ENCODE results near the gene KCNH1. TPM values are rescaled to one million over a fixed set of nuclear protein-coding genes. Genes with fewer than 3 reads are reported as not detected.

Gene KCNH1
- total and polyA plus RNA-seq, 2 of the 4 experiments (the other 2 are of a cell fraction) = 0.27 to 0.54 TPM

- H3K4me3 ChIP-seq (ENCODE audit: insufficient read depth, low read depth, low read length) = no peak overlapping the region
- H3K18ac ChIP-seq (ENCODE audit: low read depth, low read length) = no peak overlapping the region
- H3K14ac ChIP-seq (replicated peaks; ENCODE audit: low read depth, low read length) = no peak overlapping the region
- no peaks in the 10 kb centered on the region for H3K9me3 ChIP-seq (ENCODE audit: control insufficient read depth, insufficient read depth, low read length)
- H2BK5ac ChIP-seq (ENCODE audit: low read depth, low read length, poor library complexity, severe bottlenecking) = no peak overlapping the region
- H3K27me3 ChIP-seq (ENCODE audit: control insufficient read depth, insufficient read depth, low read length) = no peaks in the 10 kb centered on the region
- no peak for DNase-seq
- ChIA-PET CTCF (no interaction called here), POLR2A (ENCODE audit: unreplicated experiment) (no interaction called here)
- H2AK9ac ChIP-seq (replicated peaks; ENCODE audit: low read depth, low read length, poor library complexity) = no peak overlapping the region
- no peak overlapping the region for H2BK120ac ChIP-seq (ENCODE audit: low read depth, low read length)
- H2AFZ ChIP-seq (replicated peaks; ENCODE audit: low read length, poor library complexity) = no peak overlapping the region
- intact Hi-C loops (cut with micrococcal nuclease) = no loop called here
- BruUV-seq (replicated peaks) = no TSS peak
- H3K4me1 ChIP-seq (ENCODE audit: control insufficient read depth, insufficient read depth, low read length) = peaks cover 7% of the 10 kb centered on the region; the same call in 1 of the 2 replicates
- in situ Hi-C loops (cut with MboI; ENCODE audit: low sequenced_read_pairs) = no loop called here
- no peaks in the 10 kb centered on the region for H3K9me1 ChIP-seq (ENCODE audit: insufficient read depth, low read length)
- no peak overlapping the region for H3K4ac ChIP-seq (ENCODE audit: low read depth, low read length)
- H3K4me2 ChIP-seq (ENCODE audit: low read depth, low read length) = no peak overlapping the region
- no peak overlapping the region for H2BK15ac ChIP-seq (ENCODE audit: low read depth, low read length)
- no peak overlapping the region for H3K27ac ChIP-seq (ENCODE audit: insufficient read depth, low read length)
- no peaks in the 10 kb centered on the region for H4K20me1 ChIP-seq (ENCODE audit: insufficient read depth, low read length)
- TF ChIP-seq RAD21 (IDR thresholded peaks at IDR 0.05; ENCODE audit: low read length) = no peak
- no peak for TF ChIP-seq CEBPB (IDR thresholded peaks at IDR 0.05; ENCODE audit: low read depth, low read length)
- no peak for TF ChIP-seq POLR2A (IDR thresholded peaks at IDR 0.05; ENCODE audit: low read depth, low read length)
- TF ChIP-seq CHD1 (IDR thresholded peaks at IDR 0.05; ENCODE audit: low read depth, low read length) = no peak
- no peak for TF ChIP-seq ELK1 (IDR thresholded peaks at IDR 0.05; ENCODE audit: borderline replicate concordance, low read depth, low read length)
- no peak for TF ChIP-seq MAFK (IDR thresholded peaks at IDR 0.05; ENCODE audit: low read depth, low read length)
- no peak for TF ChIP-seq MAZ (IDR thresholded peaks at IDR 0.05; ENCODE audit: borderline replicate concordance, low read depth, low read length)
- TF ChIP-seq, protein P1, sequence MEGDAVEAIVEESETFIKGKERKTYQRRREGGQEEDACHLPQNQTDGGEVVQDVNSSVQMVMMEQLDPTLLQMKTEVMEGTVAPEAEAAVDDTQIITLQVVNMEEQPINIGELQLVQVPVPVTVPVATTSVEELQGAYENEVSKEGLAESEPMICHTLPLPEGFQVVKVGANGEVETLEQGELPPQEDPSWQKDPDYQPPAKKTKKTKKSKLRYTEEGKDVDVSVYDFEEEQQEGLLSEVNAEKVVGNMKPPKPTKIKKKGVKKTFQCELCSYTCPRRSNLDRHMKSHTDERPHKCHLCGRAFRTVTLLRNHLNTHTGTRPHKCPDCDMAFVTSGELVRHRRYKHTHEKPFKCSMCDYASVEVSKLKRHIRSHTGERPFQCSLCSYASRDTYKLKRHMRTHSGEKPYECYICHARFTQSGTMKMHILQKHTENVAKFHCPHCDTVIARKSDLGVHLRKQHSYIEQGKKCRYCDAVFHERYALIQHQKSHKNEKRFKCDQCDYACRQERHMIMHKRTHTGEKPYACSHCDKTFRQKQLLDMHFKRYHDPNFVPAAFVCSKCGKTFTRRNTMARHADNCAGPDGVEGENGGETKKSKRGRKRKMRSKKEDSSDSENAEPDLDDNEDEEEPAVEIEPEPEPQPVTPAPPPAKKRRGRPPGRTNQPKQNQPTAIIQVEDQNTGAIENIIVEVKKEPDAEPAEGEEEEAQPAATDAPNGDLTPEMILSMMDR (conservative IDR thresholded peaks at IDR 0.05; ENCODE audit: low read depth, low read length) = no peak
- no peak for TF ChIP-seq BHLHE40 (IDR thresholded peaks at IDR 0.05; ENCODE audit: low read depth, low read length)
- TF ChIP-seq FOS (IDR thresholded peaks at IDR 0.05; ENCODE audit: low read depth, low read length) = no peak
- TF ChIP-seq SMC3 (IDR thresholded peaks at IDR 0.05; ENCODE audit: low read depth, low read length) = no peak
- no peak for TF ChIP-seq MXI1 (IDR thresholded peaks at IDR 0.05; ENCODE audit: borderline replicate concordance, low read depth, low read length)
- TF ChIP-seq USF2 (IDR thresholded peaks at IDR 0.05; ENCODE audit: low read depth, low read length) = no peak
- TF ChIP-seq NFE2L2 (IDR thresholded peaks at IDR 0.05; ENCODE audit: low read depth, low read length) = no peak
- TF ChIP-seq RCOR1 (IDR thresholded peaks at IDR 0.05; ENCODE audit: insufficient replicate concordance, low read length) = no peak
- H4K5ac ChIP-seq (ENCODE audit: low read depth, low read length) = no peak overlapping the region
- H2AK5ac ChIP-seq (ENCODE audit: low read depth, low read length) = no peak overlapping the region
- dilution Hi-C loops (cut with HindIII; ENCODE audit: low sequenced_read_pairs, unreplicated experiment) = no loop called here
- H3K56ac ChIP-seq (ENCODE audit: extremely low read depth, insufficient read depth, low read length) = no peak overlapping the region
- no peaks in the 10 kb centered on the region for H3K36me3 ChIP-seq (ENCODE audit: control insufficient read depth, insufficient read depth, low read length)
- H2BK20ac ChIP-seq (ENCODE audit: low read depth, low read length) = no peak overlapping the region
- H3K79me1 ChIP-seq (ENCODE audit: low read depth in 1 of 2, low read length in 2 of 2) = no peaks in the 10 kb centered on the region
- no peak overlapping the region for H4K8ac ChIP-seq (ENCODE audit: low read depth in 2 of 2, low read length in 2 of 2)
- H3K23ac ChIP-seq (ENCODE audit: low read depth, low read length) = no peak overlapping the region
- H3K9ac ChIP-seq (ENCODE audit: low read depth, low read length) = no peak overlapping the region
- no peak for ATAC-seq (ENCODE audit: low read depth)
- WGBS, 2 experiments (ENCODE audit: extremely low coverage in 2 of 2, insufficient read length in 1 of 2) = no CpG with 5 or more reads among the region's 5 CpGs
- no peak overlapping the region for H4K91ac ChIP-seq (ENCODE audit: insufficient read depth, low read depth, low read length)
These were observed 449.3 kb downstream of the KCNH1 start for GRCh38 chr1:210684466-210685294.
